Stimulated activated CD4-positive, alpha-beta T cell treated with anti-CD3 and anti-CD28 coated beads, Interleukin-4, amount 100 ng/mL, for 4 hours (primary cell): ENCODE data around the gene WNK4.
"Not testable (repeated sequence)": the region's sequence is repeated elsewhere in the genome, so short reads cannot be mapped to it uniquely, and the experiment has no call there.

Experiments used
- DNase-seq, 2 experiments: peaks; one replicate each; pipeline ENCODE4 v3.0.0-alpha.2; 2020

WNK4 gene

DNA sequence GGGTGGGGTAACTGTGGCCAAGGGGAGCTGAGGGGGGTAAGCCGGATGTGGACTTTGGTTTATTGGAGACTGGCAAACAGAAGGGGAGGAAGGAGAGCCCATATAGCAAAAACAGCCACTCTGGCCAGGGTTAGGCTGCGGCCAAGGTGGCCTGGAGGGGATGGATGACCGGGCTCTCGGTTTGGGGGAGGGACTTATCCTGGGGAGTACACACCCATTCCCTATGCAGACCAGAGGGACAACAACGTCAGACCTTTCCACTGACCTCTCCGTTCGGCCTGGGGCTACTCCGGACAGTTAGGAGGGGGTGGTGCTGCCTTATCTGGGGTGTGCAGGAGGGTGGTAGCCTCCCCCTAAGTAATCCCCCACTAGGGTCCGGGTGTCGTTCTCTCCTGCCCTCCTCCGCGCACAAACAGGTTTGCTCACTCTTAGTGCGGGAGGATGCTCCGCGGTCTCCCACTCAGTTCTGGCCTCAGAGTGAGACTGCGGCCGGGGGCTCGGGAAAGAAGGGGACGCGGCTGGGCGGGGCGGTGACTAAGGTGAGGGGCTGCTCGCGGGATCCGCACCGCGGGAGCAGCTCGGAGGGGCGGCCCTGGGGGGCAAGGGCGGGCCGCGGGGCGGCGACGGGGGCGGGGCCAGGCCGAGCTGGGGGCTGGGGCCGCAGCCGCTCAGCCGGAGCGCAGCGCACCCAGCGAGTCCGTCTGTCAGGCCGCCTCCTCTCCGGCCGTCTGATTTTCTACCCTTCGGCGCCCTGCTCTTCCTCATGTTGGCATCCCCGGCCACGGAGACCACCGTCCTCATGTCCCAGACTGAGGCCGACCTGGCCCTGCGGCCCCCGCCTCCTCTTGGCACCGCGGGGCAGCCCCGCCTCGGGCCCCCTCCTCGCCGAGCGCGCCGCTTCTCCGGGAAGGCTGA is at the start of gene WNK4:
Gene WNK4, plus strand, starts transcription at position 675 of the 915 bp plus-strand sequence. Its CDS starts 89 bp downstream, at position 764.
- DNase-seq = no peak

- no peak for DNase-seq
Measured at GRCh38 chr17:42740699-42741098, 39.7 kb upstream of the WNK4 start.

DNA sequence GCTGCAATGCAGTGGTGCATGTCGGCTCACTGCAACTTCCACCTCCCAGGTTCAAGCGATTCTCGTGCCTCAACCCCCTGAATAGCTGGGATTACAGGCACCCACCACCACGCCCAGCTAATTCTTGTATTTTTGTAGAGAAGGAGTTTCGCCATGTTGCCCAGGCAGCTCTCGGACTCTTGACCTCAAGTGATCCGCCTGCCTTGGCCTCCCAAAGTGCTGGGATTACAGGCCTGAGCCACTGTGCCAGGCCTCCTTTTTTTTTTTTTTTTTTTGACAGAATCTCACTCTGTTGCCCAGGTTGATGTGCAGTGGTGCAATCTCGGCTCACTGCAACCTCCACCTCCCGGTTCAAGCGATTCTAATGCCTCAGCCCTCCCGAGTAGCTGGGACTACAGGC is 37.5 kb upstream of the WNK4 start:
- not testable (repeated sequence) for DNase-seq

GRCh38 chr17:42743595-42744282 is 36.7 kb upstream of the WNK4 start:
- no peak for DNase-seq

DNA sequence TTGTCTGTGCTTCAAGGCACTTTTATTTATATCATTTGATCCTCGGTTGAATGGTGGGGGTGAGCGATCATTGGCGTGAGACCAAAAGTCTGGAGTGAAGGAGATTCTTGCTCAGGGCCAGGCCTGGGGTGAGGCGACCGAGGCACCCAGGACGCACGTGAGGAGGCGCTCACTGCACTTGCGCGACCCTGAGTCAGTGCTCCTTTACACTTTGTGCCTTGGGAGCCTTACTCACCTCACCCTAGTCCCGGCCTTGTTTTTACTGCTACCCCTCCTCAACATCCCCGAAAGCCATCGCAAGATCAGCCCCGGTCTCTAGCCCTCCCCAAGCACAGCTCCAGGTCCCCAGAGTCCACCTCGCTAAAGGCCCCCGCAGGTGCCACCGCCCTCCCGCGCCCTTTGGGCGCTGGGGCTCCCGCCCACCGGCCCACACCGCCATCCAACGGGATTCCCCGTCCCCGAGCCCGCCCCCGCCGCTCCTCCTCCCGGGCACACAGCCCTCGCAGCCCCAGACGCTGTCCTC is 36.1 kb upstream of the WNK4 start:
- peak; percentile 66 to 72 for DNase-seq

GRCh38 chr17:42744806-42745617 is 35.4 kb upstream of the WNK4 start, which contains the start of gene EZH1:
EZH1 (minus strand) TSS chr17:42745040; CDS start chr17:42728941, 16,099 bp downstream.
- DNase-seq = peak; percentile 89 to 91

DNA sequence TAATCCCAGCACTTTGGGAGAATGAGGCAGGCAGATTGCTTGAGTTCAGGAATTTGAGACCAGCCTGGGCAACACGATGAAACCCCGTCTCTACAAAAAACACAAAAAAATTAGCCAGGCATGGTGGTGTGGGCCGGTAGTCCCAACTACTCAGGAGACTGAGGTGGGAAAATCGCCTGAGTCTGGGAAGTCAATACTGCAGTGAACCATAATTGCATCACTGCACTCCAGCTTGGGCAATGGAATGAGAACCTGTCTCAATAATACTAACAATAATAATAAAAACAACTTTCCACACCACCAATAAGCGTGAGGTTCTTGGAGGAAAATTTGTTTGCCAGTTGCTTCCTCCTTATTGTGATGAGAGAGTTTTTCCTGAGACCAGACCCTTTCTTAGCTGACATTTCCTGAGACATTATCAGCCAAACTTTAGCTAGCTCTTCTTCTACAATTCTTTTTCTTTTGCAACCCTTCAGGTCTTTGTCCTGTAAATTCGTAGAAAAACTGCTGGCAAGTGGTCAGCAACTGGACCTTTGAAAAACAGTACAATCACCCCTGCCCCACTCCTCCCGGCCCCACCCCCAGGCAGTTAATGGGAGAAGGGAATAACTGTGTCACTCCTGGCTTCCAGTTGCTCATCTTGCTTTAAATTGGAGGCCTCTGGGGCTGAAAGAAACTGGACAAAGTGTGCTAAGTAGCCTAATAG is 32.1 kb upstream of the WNK4 start:
- DNase-seq = no peak

GRCh38 chr17:42748908-42749798 is 31.3 kb upstream of the WNK4 start:
- no peak for DNase-seq

DNA sequence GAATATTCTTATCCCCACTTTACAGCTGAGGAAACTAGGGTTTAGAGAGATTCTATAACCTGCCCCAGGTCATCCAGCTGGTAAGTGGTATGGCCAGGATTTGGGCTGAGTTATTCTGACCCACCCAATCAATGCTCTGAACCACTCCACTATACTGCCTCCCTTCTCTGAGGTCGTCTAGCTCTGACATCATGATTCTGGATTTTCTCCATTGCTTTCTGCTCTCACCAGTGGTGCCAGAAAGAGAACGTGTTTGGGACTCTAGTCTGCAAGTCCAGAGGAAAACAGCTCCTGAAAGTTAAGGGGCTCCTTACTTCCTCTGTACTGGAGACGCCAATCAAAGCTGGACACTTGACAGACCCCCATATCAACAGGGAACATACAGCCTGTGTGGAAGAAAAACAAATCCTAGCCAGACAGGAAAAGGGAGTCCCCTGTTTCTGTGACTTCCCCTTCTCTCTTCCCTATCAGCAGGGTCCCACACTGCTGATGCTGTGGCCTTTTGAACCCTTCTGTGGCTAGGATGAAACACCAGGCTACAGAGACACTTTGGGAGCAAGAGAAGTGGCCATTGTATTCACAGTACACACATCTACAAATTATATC is 29.6 kb upstream of the WNK4 start:
- DNase-seq = no peak

DNA sequence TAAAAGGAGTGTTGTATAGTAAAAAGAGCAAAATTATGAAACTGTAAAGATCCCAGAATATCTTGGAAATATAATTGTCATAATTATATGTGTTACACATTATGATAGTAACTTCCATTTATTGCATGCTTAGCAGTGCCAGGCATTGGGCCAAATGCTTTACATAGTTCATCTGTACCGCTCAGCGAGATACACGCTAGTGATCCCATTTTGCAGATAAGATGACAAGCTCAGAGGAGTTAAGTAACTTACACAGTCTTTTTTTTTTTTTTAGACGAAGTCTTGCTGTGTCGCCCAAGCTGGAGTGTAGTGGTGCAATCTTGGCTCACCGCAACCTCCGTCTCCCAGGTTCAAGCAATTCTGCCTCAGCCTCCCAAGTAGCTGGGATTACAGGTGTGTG is 28.8 kb upstream of the WNK4 start:
- DNase-seq = no peak

DNA sequence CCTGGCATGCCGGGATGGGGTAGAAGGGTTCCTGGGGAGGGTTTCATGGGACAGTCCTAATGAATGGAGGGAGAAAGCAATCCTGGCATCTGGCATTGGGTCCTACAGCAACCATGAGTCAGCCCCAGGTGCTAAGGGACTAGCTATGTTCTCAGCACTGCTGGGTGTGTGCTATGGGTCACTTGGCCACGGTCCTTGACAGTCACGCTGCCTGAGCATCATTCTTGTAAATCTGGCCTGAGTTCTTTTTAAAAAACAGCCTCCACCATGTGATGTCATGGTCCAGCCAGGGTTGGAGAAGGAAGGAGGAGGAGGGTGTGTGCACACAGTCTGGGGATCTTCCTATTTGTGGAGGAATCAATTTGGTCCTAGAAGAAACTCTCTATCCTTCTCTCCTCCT is 25.6 kb upstream of the WNK4 start:
- DNase-seq = no peak

GRCh38 chr17:42759982-42760651 is 20.3 kb upstream of the WNK4 start:
- DNase-seq = no peak

- DNase-seq = peak in 1 of 2 experiments; percentile 17
Measured at GRCh38 chr17:42760652-42761581, 19.5 kb upstream of the WNK4 start, which contains the start of gene RAMP2. RAMP2 (plus strand) TSS chr17:42761227; CDS start chr17:42761262, 35 bp downstream.

DNA sequence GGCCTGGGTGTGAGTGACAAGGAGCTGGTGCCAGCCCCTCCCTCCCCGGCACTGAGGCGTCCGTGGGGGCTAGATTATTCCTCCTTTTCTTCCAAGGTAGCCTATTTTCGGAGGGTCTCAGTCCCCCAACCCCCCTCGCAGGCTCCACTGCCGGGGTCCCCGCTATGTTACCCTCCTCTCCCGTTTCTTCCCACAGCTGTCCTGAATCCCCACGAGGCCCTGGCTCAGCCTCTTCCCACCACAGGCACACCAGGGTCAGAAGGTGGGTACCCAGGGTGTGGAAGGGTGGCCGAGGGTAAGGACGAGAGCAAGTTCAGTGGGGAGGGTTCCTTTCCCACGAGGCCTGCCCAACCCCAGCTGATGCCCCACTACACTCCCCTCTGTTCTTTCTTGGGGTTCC is 18.8 kb upstream of the WNK4 start:
- DNase-seq = no peak

DNA sequence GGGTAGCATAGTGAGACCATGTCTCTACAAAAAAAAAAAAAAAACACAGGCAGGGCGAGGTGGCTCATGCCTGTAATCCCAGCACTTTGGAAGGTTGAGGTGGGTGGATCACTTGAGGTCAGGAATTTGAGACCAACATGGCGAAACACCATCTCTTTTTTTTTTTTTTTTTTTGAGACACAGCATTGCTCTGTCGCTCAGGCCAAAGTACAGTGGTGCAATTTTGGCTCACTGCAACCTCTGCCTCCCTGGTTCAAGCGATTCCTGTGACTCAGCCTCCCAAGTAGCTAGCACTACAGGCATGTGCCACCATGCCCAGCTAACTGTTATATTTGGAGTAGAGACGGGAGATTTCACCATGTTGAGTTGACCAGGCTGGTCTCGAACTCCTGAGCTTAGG is 14.3 kb upstream of the WNK4 start:
- no peak for DNase-seq

DNA sequence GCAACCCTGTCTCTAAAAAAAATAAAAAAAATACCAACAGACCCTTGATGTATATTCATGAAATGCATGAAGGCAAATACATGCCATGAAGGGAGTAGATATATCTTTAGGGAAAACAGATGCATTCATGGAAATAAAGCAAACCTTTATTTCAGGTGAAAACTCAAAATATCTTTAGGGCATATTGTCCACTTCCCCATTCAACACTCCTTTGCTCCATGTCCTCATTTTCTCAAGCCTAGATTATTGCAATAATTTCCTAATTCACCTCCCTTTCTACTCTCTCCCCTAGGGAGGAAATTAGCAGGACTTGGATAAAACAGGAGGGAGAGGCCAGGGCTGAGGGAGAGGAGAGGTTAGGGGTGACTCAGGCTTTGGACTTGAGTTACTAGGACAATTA is 12.9 kb upstream of the WNK4 start:
- no peak for DNase-seq

DNA sequence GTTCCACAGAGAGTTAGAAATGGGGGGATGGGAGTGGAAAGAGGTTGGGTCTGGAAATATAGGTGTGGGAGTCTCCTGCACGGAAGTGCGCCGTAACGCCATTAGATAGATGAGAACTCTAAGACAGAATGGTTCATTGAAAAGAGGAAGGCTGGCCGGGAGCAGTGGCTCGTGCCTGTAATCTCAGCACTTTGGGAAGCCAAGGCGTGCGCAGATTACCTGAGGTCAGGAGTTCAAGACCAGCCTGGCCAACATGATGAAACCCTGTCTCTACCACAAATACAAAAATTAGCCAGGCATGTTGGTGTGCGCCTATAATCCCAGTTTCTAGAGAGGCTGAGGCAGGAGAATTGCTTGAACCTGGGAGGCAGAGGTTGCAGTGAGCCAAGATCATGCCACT is 12.4 kb upstream of the WNK4 start:
- not testable (repeated sequence) for DNase-seq

DNA sequence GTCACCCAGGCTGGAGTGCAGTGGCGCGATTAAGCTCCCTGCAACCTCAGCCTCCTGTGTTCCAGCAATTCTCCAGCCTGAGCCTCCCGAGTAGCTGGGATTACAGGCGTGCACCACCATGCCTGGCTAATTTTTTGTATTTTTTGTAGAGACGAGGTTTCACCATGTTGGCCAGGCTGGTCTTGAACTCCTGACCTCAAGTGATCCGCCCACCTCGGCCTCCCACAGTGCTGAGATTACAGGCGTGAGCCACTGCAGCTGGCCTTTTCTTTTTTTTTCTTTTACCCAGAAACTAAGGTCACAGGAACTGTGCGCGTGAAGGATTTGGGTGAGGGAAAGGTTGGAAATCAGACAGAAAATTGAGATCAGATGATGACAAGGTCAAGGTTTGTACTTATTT is 10.4 kb upstream of the WNK4 start:
- not testable (repeated sequence) for DNase-seq

DNA sequence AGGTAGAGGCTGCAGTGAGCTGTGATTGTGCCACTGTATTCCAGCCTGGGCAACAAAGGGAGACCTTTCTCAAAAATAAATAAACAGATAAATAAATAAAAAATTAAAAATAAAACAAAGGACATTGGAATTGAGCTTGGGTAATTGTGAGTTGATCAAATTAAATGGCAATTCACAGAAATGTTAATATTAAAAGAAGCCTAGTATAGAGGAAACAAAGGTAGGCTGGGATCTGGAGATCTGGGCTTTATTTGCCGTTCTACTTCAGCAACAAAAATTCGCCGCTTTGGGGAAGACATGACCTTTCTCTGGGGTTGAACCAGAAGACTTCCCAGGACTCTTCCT is 7.5 kb upstream of the WNK4 start:
- no peak for DNase-seq
